GM18951 (cell line): ENCODE measurements around the gene ZNF888.
"Not testable (repeated sequence)": the region's sequence is repeated elsewhere in the genome, so short reads cannot be mapped to it uniquely, and the experiment has no call there.

Experiments used
- POLR2A ChIP-seq: IDR thresholded peaks from 4 replicates; pipeline ENCODE4 v1.6.1; 2011; ENCODE audit warnings: mild to moderate bottlenecking; ENCODE audit not compliant: insufficient read length, insufficient read depth; ENCODE audit errors: extremely low read depth
- in situ Hi-C: fragments of 300-500 bp; cut with MboI; formaldehyde crosslinking; loops from one replicate; pipeline ENCODE4 v1.12.0; 2022; ENCODE audit warnings: low sequenced_read_pairs, mixed read lengths, inconsistent platforms; ENCODE audit not compliant: unreplicated experiment

Gene ZNF888

GRCh38 chr19:52923778-52924593, 758 bp upstream of the ZNF888 start:
- TF ChIP-seq POLR2A = no peak
- in situ Hi-C loops = no loop called here

GRCh38 chr19:52917531-52917930, 5.7 kb downstream of the ZNF888 start:
- TF ChIP-seq POLR2A = no peak
- in situ Hi-C loops = no loop called here

- in situ Hi-C loops = no loop called here
- TF ChIP-seq POLR2A = no peak
These were observed 12.6 kb downstream of the ZNF888 start for GRCh38 chr19:52910648-52911047.

DNA sequence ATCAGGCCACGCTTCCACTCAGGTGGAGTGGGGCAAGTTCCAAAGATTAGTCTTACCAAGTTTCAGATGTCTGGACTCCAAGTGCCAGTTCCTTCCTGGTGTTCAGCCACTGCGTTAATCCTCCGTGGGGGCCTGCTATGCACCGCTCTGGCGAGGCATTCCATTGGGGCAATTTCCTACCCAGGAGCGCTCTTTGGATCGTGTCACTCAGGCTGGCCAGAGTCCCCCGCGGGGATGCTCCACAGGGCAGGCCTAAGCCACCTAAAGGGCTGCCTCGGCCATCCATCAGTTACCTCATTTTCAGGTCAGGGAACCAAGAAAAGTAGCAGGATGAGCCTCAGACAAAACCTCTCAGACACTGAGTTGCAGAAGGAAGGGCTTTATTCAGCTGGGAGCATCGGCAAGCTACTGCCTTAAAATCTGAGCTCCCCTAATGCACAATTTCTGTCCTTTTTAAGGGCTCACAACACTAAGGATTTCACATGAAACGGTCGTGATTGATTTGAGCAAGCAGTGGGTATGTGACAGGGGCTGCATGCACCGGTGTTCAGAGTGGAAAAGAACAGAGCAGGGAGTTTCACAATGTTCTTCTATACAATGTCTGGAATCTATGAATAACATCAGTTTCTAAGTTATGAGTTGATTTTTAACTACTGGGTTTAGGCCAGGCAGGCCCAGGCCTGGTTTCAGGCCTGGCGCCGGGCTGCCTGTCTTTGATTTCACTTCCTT, 19.0 kb downstream of the ZNF888 start:
- in situ Hi-C loops = not testable (repeated sequence)

DNA sequence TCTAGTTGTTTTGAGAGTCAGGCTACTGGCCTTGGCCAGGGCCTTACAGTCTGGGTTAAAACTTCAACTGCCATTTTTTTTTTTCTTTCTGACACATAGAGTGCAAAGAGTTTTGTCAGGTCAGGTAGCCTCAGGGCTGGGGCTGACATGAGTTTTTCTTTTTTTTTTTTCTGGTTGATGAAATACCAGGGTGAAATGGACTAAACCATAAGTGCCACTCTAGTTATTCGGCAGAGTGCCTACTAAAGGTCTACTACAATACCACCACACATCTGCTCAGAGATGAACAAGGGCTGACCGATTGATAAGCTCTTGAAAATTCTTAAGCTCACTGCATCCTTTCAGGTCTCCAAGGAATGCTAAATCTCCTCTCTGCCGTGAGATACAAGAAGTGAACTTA, 21.4 kb downstream of the ZNF888 start:
- in situ Hi-C loops = no loop called here
- TF ChIP-seq POLR2A = no peak

- in situ Hi-C loops = not testable (repeated sequence)
These were observed 24.6 kb downstream of the ZNF888 start for GRCh38 chr19:52898596-52898995.

DNA sequence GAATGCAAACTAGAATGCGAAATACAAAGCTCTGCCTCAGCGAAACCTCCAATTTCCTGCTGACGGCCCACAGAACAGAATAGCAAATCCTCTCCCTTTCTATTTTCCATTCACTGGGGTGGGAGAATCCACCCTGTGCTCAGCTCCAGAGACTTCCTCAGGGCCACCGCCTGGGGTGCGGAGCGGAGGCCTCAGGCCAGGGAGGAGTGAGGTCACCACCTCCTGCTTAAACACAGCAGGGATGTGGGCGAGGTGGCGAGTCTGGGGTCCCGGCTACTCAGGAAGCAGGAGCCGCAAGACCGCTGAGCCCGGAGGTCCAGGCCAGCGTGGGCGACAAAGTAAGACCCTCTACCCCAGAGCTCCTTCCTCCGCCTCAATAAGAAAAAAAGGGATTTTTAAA, 25.1 kb downstream of the ZNF888 start:
- no peak for TF ChIP-seq POLR2A
- in situ Hi-C loops = no loop called here

GRCh38 chr19:52897138-52897935, 25.9 kb downstream of the ZNF888 start, which contains the start of gene ZNF320:
TSS of gene ZNF320 (minus strand) at chr19:52897635. CDS start at chr19:52890255, 7,380 bp downstream.
- in situ Hi-C loops = no loop called here
- TF ChIP-seq POLR2A = peak; percentile 86

DNA sequence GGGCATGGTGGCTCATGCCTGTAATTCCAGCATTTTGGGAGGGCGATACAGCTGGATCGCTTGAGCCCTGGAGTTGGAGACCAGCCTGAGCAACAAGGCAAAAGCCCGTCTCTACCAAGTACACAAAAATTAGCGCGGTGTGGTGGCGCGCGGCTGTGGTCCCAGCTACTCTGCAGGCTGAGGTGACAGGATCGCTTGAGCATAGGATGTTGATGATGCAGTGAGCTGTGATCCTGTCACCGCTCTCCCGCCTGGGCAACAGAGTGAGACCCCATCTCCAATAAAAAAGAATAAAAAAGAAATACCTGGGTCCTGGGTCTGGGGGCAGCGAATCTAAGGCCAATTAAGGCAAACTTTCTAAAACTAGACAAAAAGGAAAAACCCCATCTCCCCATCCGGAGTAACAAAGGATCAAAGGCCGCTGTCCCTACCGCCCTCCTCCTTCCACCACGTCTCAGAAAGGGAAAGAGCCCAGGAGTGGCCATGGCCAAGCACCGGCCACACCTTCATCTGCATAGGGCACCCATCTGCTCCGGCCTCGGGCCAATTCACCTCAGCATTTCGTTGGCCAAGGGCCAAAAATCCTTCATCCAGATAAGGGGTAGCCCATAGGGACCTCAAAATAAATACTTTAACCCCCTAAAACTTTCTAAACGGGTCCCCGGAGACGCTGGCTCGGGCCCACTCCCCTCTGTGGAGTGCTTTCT, 26.6 kb downstream of the ZNF888 start:
- in situ Hi-C loops = no loop called here
- TF ChIP-seq POLR2A = no peak

- in situ Hi-C loops = no loop called here
- TF ChIP-seq POLR2A = no peak
These were observed 31.9 kb downstream of the ZNF888 start for GRCh38 chr19:52891336-52891735.

- TF ChIP-seq POLR2A = no peak
- in situ Hi-C loops = no loop called here
These were observed 33.3 kb downstream of the ZNF888 start for GRCh38 chr19:52889931-52890330.

GRCh38 chr19:52889076-52889475, 34.2 kb downstream of the ZNF888 start:
- TF ChIP-seq POLR2A = no peak
- in situ Hi-C loops = no loop called here

- in situ Hi-C loops = no loop called here
- no peak for TF ChIP-seq POLR2A
These were observed 42.3 kb downstream of the ZNF888 start for GRCh38 chr19:52880895-52881389.

DNA sequence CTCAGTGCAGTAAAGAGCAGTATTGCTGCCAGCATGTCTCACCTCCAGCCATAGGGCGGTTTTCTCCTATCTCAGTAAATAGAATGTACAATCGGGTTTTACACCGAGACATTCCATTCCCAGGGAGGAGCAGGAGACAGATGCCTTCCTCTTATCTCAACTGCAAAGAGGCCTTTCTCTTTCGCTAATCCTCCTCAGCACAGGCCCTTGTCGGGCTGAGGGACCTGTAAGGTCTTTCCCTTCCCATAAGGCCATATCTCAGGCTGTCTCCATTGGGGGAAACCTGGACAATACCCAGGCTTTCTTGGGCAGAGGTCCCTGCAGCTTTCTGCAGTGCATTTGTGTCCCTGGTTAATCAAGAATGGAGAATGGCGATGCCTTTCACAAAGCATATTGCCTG, 50.2 kb downstream of the ZNF888 start:
- in situ Hi-C loops = not testable (repeated sequence)
